ELF-1 (cell line): ENCODE measurements around the gene HSD11B1.
A peak's percentile ranks its signal among the peaks of the same experiment; 100 is the strongest.

ENCODE experiments used
- DNase-seq: peaks from one replicate; pipeline ENCODE4 v3.0.0-alpha.2; 2016; ENCODE audit warnings: low read depth, low spot score

The HSD11B1 gene

GRCh38 chr1:209727286-209727685 lies 22.6 kb downstream of the HSD11B1 start:
- no peak for DNase-seq

DNA sequence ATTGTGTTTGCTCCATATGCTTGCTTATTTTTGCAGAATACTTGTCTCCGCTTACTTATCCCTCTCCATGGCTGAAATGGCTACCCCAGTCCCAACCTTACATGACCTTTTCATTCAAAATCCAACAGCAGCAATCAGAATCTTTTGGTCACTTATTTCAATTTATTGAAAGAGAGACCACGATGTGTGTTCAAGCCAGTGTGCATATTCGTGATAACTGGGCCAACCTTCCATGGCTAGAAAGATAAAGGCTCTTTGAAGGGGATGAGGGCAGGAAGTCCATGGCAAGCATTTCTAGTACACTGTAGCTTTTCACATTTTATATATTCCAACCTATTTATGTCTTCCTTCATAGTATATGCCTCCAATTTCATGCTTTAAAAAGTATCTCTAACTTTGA lies 23.1 kb downstream of the HSD11B1 start:
- no peak for DNase-seq

GRCh38 chr1:209728466-209728865 lies 23.8 kb downstream of the HSD11B1 start:
- no peak for DNase-seq

DNA sequence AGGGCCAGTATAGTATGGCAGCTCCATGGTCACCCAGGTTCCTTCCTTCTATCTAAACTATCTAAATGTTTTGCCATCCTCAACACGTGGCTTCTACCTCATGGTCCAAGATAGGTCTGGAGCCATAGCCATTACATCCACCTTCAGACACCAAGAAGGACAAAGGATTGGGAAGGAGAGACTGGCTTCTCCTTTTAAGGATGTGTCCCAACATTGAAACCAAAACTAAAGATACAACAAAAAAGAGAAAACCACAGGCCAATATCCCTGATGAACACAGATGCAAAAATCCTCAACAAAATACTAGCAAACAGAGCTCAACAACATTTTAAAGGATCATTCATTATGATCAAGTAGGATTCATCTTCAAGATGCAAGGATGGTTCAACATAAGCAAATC lies 24.8 kb downstream of the HSD11B1 start:
- no peak for DNase-seq

- no peak for DNase-seq
Measured at GRCh38 chr1:209732725-209733124, 28.1 kb downstream of the HSD11B1 start.

DNA sequence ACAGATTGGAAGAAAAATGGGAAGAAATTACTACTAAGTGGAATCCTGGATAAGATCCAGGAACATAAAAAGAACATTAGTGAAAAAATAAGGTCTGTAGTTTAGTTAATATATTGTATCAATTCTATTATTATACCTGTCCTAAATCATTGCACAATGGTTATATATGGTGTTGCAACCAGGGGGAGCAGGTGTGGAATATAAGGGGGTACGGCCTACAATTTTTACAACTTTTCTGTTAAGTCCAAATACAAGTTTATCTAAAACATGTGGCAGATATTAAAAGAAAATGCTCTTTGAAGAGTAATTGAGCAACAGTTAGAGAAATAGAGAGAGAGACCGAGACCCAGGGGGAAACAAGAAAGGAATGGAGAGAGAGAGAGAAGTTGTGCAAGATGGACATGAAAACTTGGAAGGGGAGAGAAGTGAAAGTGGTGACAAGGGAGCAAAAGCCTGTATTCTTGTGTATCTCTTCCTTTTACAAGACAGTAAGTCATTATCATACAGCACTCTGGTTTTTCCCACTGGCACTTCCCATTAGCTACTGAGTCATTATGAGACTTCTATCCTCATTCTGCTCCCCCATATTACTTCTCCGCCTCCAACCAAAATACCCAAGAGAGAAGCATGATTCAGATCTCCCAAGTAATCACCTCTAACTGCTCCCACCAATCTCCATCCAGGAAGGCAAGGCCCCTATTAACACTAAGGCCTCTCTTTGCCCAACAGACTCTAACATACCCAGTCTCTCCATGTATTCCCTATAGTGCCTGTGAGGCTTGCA lies 29.0 kb downstream of the HSD11B1 start:
- no peak for DNase-seq

GRCh38 chr1:209736490-209737117 lies 32.0 kb downstream of the HSD11B1 start:
- DNase-seq, result no peak

DNA sequence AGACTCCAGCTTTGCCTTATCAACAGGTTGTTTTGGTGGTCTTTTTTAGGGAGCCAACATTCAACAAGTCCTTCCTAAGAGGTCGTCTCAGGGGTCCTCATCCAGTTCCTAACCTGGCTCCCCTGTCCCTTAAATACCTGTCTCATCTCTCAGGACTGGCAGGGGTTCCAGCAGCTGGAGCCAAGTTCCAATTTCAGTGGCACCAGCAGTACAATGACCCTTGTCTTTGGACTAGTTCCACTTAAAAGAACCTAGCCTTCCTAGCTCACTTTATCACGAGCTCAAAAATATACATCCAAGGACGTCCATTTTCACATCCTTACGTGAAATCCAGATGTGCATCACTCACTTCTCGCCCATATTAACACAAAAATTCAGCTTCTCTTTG lies 32.5 kb downstream of the HSD11B1 start:
- no peak for DNase-seq

DNA sequence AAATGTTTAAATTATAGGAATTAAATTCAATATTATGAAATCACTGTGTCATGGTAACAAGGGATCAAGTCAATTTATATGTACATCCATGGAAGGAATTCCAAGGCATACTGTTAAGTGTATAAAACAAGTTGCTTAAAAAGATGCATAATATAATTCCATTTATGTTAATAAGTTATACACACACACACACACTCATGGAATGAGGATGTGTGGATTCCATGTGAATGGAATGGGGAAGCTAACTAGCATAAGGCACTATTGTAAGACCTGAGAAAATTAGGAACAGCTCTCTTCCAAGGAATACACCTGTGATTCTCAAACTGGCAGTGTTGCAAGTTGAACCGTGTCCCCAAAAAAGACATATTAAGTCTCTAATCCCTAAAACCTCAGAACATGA lies 33.6 kb downstream of the HSD11B1 start:
- DNase-seq, result no peak

- no peak for DNase-seq
Measured at GRCh38 chr1:209741193-209741592, 36.5 kb downstream of the HSD11B1 start.

- no peak for DNase-seq
Measured at GRCh38 chr1:209741889-209742288, 37.2 kb downstream of the HSD11B1 start.

DNA sequence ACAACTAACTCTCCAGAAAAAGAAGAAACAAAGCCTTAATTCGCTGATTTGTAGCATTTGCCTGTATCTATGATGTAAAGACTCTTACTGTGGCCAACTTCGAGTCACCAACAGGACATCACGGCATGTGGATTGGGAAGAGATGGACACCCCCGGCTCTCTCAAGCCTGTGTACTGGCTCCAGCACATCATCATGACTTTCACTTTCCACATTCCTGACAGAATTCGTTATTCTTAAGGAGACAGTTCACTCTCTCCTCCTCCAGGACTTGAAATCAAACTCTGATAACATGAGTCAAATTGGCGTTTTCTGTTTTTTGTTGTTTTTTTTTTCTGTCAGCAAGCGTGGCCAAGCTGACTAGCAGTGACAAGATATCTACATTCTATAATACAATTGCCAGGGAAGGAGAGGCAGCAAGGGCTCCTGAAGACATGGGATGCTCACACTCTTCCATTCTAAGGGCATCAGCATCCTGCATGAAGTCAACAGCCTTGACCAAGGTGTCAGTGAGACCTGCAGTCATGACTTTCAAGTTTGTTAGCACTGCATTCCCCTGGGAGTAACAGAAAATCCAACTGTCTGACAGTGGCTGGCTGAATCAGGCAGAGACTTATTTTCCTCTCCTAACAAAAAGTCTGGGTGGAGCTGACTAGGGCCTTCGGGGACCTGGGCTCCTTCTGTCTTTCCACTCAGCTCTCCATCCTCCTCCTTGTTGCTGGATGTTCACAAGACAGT lies 37.9 kb downstream of the HSD11B1 start:
- no peak for DNase-seq

DNA sequence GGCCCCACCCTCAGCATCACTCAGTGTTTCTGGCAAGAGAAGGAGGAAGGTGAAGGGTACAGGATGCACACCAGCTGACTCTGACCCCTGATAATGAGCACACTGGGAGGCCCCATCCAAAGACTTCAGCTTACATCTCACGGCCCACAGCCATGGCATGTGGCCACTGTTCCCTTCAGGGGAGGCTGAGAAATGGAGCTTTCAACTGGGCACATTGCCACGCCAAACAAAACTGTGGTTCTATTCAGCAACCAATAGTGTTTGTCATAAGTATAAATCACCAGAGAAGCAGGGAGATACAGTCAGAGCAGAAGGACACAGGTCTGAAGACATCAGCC lies 38.5 kb downstream of the HSD11B1 start:
- DNase-seq, result no peak

DNA sequence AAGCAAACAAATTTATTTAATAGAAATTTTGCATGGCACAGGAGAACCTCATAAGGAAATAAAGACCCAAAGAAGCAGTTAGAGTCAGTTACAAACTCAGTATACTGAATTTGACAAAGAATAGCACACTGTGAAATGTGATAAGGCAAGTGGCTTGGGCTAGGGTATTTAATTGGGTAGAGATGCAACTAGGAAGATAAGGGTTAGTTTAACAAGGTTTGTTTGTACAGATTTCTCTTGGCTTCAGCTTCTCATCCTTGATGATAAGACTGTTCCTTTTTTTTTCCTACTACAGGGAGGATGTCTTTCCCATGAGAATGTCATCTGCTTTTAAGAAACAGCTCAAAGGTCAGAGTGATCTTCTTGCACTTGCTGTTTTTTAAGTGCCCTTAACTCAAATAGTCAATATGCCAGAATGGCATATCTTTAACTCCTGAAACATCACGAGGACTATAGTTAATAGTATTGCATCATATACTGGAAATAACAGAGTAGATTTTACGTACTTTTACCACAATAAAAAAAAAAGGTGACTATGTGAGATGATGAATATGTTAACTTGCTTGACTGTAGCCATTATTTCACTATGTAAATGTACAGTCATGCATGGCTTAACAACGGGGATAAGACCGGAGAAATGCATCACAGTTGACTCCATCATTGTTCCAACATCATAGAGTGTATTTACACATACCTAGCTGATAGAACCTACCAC lies 42.0 kb downstream of the HSD11B1 start:
- DNase-seq, result no peak

DNA sequence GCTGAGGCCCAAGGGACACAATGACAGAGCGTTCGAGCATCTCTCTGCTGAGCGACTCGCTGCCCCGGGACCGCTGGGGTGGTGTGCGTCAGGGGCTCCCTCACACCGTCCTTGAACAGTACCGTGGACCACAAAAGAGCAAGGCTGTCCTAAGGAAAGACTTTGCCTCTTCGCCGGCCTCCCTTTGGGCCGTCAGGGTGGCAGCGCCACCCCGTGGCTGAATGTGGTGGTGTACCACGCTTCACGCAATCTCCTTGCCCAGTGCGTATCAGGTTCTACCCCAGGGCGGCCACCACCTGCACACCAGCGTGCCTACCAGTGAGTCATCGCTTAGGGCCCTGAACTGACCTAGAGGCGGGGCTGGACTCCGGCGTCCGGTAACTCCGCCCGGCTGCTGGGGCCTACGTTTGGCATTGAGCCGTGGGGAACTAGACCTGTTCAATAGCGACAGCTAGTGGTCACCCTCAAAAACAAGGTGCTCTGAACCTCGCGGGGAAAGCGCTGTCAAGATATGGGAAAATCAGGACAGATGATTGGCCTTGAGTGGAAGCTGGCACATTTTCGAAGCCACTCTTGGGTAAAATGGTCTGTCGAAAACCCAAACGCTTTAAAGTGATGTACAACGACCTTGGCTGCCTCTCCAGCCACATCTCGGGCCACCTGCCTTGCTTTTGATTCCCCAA lies 43.1 kb downstream of the HSD11B1 start:
- DNase-seq, result peak; percentile 99

DNA sequence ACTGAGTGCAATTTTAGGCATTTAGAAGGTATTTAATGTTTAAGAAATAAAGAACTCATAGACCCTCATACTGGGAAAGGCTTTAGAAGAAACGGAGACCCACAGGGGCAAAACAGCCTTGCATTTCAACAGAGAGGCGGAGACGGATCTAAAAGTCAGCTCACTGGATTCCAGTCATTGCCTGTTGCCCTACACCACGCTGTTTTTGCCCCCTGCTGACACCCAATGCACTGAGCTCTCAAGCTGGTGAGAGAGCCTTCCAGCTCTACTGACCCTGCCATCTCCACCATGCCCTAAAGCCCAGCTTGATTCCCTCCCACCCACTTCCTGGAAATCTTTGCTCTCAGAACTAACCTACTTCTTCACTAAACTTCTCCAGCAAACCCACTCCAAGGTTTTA lies 44.0 kb downstream of the HSD11B1 start:
- DNase-seq, result peak; percentile 20

DNA sequence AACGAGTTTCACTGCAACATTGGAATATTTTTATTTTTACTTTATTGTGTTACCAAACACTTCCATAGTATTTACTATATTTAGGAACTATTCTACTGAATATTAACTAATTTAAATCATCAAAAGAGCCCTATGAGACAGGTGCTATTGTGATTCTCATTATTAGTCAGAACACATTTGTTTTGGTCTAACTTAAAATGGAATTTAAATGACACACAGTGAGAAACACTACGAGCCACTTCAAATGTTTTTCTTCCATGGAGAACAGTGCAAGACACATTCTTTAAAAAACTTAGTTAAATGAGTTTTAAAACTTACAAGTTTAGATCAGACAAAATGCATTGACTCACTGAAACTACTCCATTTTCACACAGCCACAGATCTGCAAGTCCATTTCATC lies 44.6 kb downstream of the HSD11B1 start:
- DNase-seq, result no peak

DNA sequence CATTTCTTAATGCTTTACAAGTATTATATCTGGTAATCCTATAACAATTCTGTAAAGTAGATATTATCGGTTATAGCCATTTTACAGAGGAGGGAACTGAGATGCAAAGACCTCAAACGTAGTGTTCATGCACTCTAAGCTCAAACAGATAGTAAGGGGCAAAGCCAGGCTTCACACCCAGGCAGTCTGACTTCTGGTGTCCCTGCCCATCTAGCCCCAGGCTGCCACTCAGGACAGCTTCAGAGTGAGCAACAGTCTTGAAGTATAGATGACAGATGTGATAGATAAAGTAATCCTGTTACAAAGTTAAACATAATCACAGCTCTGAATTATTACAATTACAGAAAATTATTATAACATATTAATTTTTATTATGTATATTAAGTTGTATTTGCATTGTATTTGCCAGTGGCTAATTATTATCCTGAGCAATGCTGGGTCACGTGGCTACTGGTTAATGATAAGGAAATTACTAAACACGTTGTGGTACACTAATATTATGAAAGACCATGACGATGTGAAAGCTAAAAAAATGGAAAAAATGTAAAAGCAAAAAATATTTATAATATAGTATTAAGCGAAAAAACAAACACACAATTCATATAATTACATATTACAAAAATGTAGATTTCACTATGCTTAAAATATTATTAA lies 45.2 kb downstream of the HSD11B1 start:
- no peak for DNase-seq

DNA sequence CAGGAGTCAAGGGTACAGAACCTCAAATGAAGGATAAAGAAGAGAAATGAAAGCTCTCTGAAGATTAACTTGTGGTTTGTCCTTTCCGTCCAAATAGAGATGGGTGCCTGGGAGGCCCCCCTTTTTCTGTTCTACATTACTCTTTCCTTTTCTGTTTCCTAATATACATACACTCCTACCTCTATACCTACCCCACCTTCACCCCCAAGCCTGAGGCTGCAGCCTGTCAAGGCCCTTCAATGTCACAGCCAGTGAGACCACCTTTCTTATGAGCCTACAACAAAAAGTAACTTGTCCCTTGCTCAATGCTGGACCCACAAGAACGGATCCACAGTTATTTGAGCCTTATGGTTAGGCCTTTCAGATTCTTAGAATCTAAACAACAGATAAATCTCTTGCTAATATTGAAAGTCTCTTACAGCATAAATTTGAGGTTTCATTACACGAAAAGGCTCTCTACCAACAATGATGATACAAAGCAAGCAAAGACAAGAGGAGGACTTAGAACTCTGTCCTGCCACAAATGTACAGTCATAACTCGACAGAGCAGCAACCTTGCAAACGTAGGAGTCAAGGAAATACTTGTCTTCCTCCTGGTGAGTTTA lies 47.1 kb downstream of the HSD11B1 start:
- DNase-seq, result no peak

- DNase-seq, result no peak
Measured at GRCh38 chr1:209752890-209753289, 48.2 kb downstream of the HSD11B1 start.

DNA sequence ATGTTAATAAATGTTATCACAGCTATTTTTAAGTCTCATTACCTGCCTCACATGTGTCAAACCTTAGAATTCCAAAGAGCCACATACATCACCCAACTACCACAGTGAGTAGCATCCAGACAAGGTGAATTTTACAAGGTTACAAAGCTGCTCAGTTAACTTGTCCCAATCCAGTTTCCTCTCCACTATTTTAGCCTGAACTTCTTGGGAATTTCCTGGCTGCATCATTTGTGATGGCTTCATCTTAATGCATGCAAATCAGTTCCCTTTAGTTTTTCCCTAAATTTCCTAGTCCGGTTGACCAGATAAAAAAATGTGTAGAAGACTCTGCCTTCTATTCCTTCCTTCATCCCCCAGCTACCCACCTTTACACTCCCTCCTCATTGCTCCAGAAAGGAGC lies 50.6 kb downstream of the HSD11B1 start:
- no peak for DNase-seq
